ENCODE data around the gene NRL.

DNA sequence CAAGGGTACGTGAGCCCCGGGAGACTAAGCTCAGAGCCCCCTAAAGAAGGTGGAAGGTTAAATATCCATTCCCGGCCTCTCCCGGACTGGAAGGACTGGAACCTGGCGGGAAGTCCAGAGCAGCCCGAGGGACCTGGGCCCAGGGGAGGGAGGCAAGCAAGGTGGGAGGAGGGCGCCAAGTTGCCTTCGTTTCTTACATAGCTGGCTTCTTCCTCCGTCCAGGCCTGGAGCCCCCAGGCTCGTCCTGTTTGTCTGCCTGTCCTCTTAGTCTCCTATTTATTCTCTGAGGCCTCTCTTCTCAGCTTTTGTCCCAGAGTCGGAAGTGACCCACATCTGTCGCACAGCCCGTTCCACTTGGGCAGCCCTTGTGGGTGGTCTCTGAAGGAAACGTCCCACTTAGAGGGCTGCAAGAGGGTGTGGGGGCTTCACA, 19.9 kb downstream of the NRL start:
- TF ChIP-seq, protein P1, sequence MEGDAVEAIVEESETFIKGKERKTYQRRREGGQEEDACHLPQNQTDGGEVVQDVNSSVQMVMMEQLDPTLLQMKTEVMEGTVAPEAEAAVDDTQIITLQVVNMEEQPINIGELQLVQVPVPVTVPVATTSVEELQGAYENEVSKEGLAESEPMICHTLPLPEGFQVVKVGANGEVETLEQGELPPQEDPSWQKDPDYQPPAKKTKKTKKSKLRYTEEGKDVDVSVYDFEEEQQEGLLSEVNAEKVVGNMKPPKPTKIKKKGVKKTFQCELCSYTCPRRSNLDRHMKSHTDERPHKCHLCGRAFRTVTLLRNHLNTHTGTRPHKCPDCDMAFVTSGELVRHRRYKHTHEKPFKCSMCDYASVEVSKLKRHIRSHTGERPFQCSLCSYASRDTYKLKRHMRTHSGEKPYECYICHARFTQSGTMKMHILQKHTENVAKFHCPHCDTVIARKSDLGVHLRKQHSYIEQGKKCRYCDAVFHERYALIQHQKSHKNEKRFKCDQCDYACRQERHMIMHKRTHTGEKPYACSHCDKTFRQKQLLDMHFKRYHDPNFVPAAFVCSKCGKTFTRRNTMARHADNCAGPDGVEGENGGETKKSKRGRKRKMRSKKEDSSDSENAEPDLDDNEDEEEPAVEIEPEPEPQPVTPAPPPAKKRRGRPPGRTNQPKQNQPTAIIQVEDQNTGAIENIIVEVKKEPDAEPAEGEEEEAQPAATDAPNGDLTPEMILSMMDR (IDR thresholded peaks at IDR 0.05): no peak
- no peak for TF ChIP-seq POLR2A (IDR thresholded peaks at IDR 0.05)
